Measurements from ENCODE around the gene RNF213.

Gene RNF213

GRCh38 chr17:80445726-80446110 lies 185.1 kb downstream of the RNF213 start:
- no peak for TF ChIP-seq FOXP2 (optimal IDR thresholded peaks at IDR 0.05; ENCODE audit: borderline replicate concordance, extremely low read depth, extremely low read length, insufficient read depth)
- no peak for TF ChIP-seq POLR2AphosphoS5 (IDR thresholded peaks at IDR 0.05; ENCODE audit: low read depth, low read length)
- TF ChIP-seq SIN3A (IDR thresholded peaks at IDR 0.05; ENCODE audit: borderline replicate concordance, insufficient read depth, low read length), result no peak
- TF ChIP-seq TAF1 (IDR thresholded peaks at IDR 0.05; ENCODE audit: borderline replicate concordance, insufficient read depth, low read length), result no peak
- TF ChIP-seq REST (IDR thresholded peaks at IDR 0.05; ENCODE audit: insufficient read depth in 1 of 2, low read depth in 2 of 2, low read length in 2 of 2), result no peak

- TF ChIP-seq FOXP2 (optimal IDR thresholded peaks at IDR 0.05; ENCODE audit: borderline replicate concordance, extremely low read depth, extremely low read length, insufficient read depth) (no peak), POLR2AphosphoS5 (IDR thresholded peaks at IDR 0.05; ENCODE audit: low read depth, low read length) (no peak), SIN3A (IDR thresholded peaks at IDR 0.05; ENCODE audit: borderline replicate concordance, insufficient read depth, low read length) (no peak), REST (IDR thresholded peaks at IDR 0.05; ENCODE audit: insufficient read depth in 1 of 2, low read depth in 2 of 2, low read length in 2 of 2) (no peak), TAF1 (IDR thresholded peaks at IDR 0.05; ENCODE audit: borderline replicate concordance, insufficient read depth, low read length) (no peak)
Observed at GRCh38 chr17:80446645-80447405, 186.2 kb downstream of the RNF213 start.

- TF ChIP-seq SIN3A (IDR thresholded peaks at IDR 0.05; ENCODE audit: borderline replicate concordance, insufficient read depth, low read length) (no peak), TAF1 (IDR thresholded peaks at IDR 0.05; ENCODE audit: borderline replicate concordance, insufficient read depth, low read length) (no peak), POLR2AphosphoS5 (IDR thresholded peaks at IDR 0.05; ENCODE audit: low read depth, low read length) (no peak), FOXP2 (optimal IDR thresholded peaks at IDR 0.05; ENCODE audit: borderline replicate concordance, extremely low read depth, extremely low read length, insufficient read depth) (no peak), REST (IDR thresholded peaks at IDR 0.05; ENCODE audit: insufficient read depth in 1 of 2, low read depth in 2 of 2, low read length in 2 of 2) (no peak)
Observed at GRCh38 chr17:80447790-80448189, 187.1 kb downstream of the RNF213 start.

Measured in PFSK-1 (cell line).